Neural progenitor cell (in vitro differentiated cells): ENCODE measurements around the gene SUOX.

Experiments used
- EZH2 ChIP-seq: fragments of 200-600 bp; sonication (generic); IDR thresholded peaks from 2 replicates; pipeline ENCODE4 v1.6.1; 2017; ENCODE audit warnings: antibody characterized with exemption, mild to moderate bottlenecking, moderate library complexity
- EZH2phosphoT487 ChIP-seq: fragments of 200-600 bp; sonication (generic); IDR thresholded peaks from 2 replicates; pipeline ENCODE4 v1.6.1; 2017; ENCODE audit warnings: antibody characterized with exemption
- TF ChIP-seq, protein P1 (sequence below): fragments of 200-600 bp; sonication (generic); IDR thresholded peaks from 2 replicates; pipeline ENCODE4 v1.5.1; 2017; ENCODE audit warnings: antibody characterized with exemption, mild to moderate bottlenecking

DNA sequence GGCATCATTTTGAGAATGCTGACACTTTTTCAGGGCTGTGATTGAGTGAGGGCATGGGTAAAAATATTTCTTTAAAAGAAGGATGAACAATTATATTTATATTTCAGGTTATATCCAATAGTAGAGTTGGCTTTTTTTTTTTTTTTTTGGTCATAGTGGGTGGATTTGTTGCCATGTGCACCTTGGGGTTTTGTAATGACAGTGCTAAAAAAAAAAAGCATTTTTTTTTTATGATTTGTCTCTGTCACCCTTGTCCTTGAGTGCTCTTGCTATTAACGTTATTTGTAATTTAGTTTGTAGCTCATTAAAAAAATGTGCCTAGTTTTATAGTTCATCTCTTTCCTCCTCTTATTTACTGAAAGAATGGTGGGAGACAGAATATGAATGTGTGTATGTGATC, 24.6 kb upstream of the SUOX start:
- no peak for TF ChIP-seq EZH2phosphoT487
- TF ChIP-seq EZH2: no peak
- TF ChIP-seq, protein P1, sequence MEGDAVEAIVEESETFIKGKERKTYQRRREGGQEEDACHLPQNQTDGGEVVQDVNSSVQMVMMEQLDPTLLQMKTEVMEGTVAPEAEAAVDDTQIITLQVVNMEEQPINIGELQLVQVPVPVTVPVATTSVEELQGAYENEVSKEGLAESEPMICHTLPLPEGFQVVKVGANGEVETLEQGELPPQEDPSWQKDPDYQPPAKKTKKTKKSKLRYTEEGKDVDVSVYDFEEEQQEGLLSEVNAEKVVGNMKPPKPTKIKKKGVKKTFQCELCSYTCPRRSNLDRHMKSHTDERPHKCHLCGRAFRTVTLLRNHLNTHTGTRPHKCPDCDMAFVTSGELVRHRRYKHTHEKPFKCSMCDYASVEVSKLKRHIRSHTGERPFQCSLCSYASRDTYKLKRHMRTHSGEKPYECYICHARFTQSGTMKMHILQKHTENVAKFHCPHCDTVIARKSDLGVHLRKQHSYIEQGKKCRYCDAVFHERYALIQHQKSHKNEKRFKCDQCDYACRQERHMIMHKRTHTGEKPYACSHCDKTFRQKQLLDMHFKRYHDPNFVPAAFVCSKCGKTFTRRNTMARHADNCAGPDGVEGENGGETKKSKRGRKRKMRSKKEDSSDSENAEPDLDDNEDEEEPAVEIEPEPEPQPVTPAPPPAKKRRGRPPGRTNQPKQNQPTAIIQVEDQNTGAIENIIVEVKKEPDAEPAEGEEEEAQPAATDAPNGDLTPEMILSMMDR: no peak
